A549 (cell line): Measurements from ENCODE around the gene SMAD9. TPM values are rescaled to one million over a fixed set of nuclear protein-coding genes. Genes with fewer than 3 reads are reported as not detected.

Experiments used
- ATAC-seq, 2 experiments: fragments of 200-7000 bp in 1 of 2; fragments of >200 bp in 1 of 2; cut with Nextera tagmentation in 1 of 2; cut with Tn5 transposase in 1 of 2; 3 replicates each; pipeline versions ENCODE4 v1.8.0 to v1.9.1; 2018 to 2020; ENCODE audit warnings: mild to moderate bottlenecking in 1 of 2, moderate library complexity in 1 of 2
- CTCF ChIA-PET: fragments of 300-600 bp; sonication (Branson Sonifier 250); formaldehyde crosslinking; extraction: SDS; loops from one replicate; lab custom pipeline; 2021; ENCODE audit warnings: antibody characterized with exemption, inconsistent platforms; lab: Yijun Ruan, JAX
- POLR2A ChIA-PET: fragments of 350-600 bp; formaldehyde crosslinking; extraction: SDS; loops from one replicate; lab custom pipeline; 2021; ENCODE audit warnings: antibody characterized with exemption, inconsistent platforms; lab: Yijun Ruan, JAX
- DNase-seq, 2 experiments: peaks; one replicate each; pipeline versions ENCODE4 v3.0.0 to v3.0.0-alpha.2; 2011 to 2016; ENCODE audit warnings: low read depth in 1 of 2, low spot score in 1 of 2
- FAIRE-seq: peaks from 2 replicates; lab custom pipeline; 2011; peaks lifted over from hg19 to GRCh38; lab: Jason Lieb, UNC
- H3K27ac ChIP-seq, 2 experiments: fragments of >200 bp; sonication (Bioruptor Twin); formaldehyde crosslinking; 3 replicates each; pipeline ENCODE4 v1.5.1; 2016 to 2017
- H3K4me1 ChIP-seq: fragments of >200 bp; sonication (Bioruptor Twin); formaldehyde crosslinking; 3 replicates; pipeline ENCODE4 v1.6.1; 2016
- H3K4me2 ChIP-seq: fragments of >200 bp; sonication (Bioruptor Twin); formaldehyde crosslinking; 3 replicates; pipeline ENCODE4 v1.6.1; 2016
- H3K4me3 ChIP-seq: fragments of >200 bp; sonication (Bioruptor Twin); formaldehyde crosslinking; 3 replicates; pipeline ENCODE4 v1.5.1; 2016
- H3K9me3 ChIP-seq: fragments of >200 bp; sonication (Bioruptor Twin); formaldehyde crosslinking; 3 replicates; pipeline ENCODE4 v1.6.1; 2016
- CBX2 ChIP-seq: fragments of 200-600 bp; sonication (generic); IDR thresholded peaks from 2 replicates; pipeline ENCODE4 v1.6.1; 2016; ENCODE audit warnings: low read depth, mild to moderate bottlenecking, borderline replicate concordance
- CBX8 ChIP-seq: fragments of 200-600 bp; sonication (generic); IDR thresholded peaks from 2 replicates; pipeline ENCODE4 v1.6.1; 2016
- CEBPB ChIP-seq, 2 experiments: fragments of >200 bp in 1 of 2; sonication (Bioruptor Twin) in 1 of 2; formaldehyde crosslinking in 1 of 2; IDR thresholded peaks; 2 replicates each; pipeline ENCODE4 v1.6.1; 2012 to 2016
- CHD2 ChIP-seq: fragments of 150-350 bp; IDR thresholded peaks from 2 replicates; pipeline ENCODE4 v1.6.1; 2014; ENCODE audit warnings: low read length; ENCODE audit not compliant: partially characterized antibody
- EHF ChIP-seq: fragments of 250-450 bp; sonication (Bioruptor Pico); IDR thresholded peaks from 2 replicates; pipeline ENCODE4 v1.5.0; 2020; ENCODE audit warnings: mild to moderate bottlenecking
- EHMT2 ChIP-seq: fragments of 200-600 bp; sonication (generic); IDR thresholded peaks from 2 replicates; pipeline ENCODE4 v1.6.1; 2016; ENCODE audit warnings: antibody characterized with exemption, low read depth, mild to moderate bottlenecking, moderate library complexity
- GATA3 ChIP-seq: IDR thresholded peaks from 2 replicates; pipeline ENCODE4 v1.6.1; 2012; ENCODE audit warnings: borderline replicate concordance
- HEYL ChIP-seq: fragments of 250-450 bp; sonication (Bioruptor Pico); IDR thresholded peaks from 2 replicates; pipeline ENCODE4 v1.8.0; 2021; ENCODE audit warnings: mild to moderate bottlenecking, moderate library complexity
- HOXB5 ChIP-seq: fragments of 250-450 bp; sonication (Bioruptor Pico); IDR thresholded peaks from 2 replicates; pipeline ENCODE4 v1.5.0; 2020; ENCODE audit warnings: mild to moderate bottlenecking, moderate library complexity
- JUN ChIP-seq, 2 experiments: fragments of >200 bp; sonication (Bioruptor Twin); formaldehyde crosslinking; IDR thresholded peaks; 2 replicates in 1 of 2; 3 replicates in 1 of 2; pipeline ENCODE4 v1.6.1; 2016 to 2017
- JUNB ChIP-seq: fragments of >200 bp; sonication (Bioruptor Twin); formaldehyde crosslinking; IDR thresholded peaks from 2 replicates; pipeline ENCODE4 v1.6.1; 2016
- KDM5A ChIP-seq: fragments of 200-600 bp; sonication (generic); IDR thresholded peaks from 2 replicates; pipeline ENCODE4 v1.6.1; 2016; ENCODE audit warnings: antibody characterized with exemption, mild to moderate bottlenecking
- MYC ChIP-seq: IDR thresholded peaks from 2 replicates; pipeline ENCODE4 v1.6.1; 2012; ENCODE audit warnings: mild to moderate bottlenecking, inconsistent platforms, low read length, improper control_type of control experiment, borderline replicate concordance
- NFE2L2 ChIP-seq: fragments of 150-350 bp; conservative IDR thresholded peaks from 2 replicates; pipeline ENCODE4 v1.6.1; 2014; ENCODE audit warnings: low read length
- NPAS2 ChIP-seq: fragments of 250-450 bp; sonication (Bioruptor Pico); IDR thresholded peaks from 2 replicates; pipeline ENCODE4 v1.8.0; 2022; ENCODE audit warnings: mild to moderate bottlenecking, moderate library complexity, borderline replicate concordance
- PHF8 ChIP-seq: fragments of 200-600 bp; sonication (generic); IDR thresholded peaks from 2 replicates; pipeline ENCODE4 v1.6.1; 2016; ENCODE audit warnings: low read depth, mild to moderate bottlenecking, antibody characterized with exemption, moderate library complexity, borderline replicate concordance
- RAD21 ChIP-seq, 2 experiments: fragments of >200 bp in 1 of 2; sonication (Bioruptor Twin) in 1 of 2; formaldehyde crosslinking in 1 of 2; IDR thresholded peaks in 1 of 2; conservative IDR thresholded peaks in 1 of 2; 2 replicates in 1 of 2; 3 replicates in 1 of 2; pipeline ENCODE4 v1.6.1; 2012 to 2018; ENCODE audit warnings: inconsistent platforms in 1 of 2
- RFX5 ChIP-seq: fragments of 450-650 bp; IDR thresholded peaks from 2 replicates; pipeline ENCODE4 v1.7.1; 2014; ENCODE audit warnings: antibody characterized with exemption, mild to moderate bottlenecking, moderate library complexity
- SREBF2 ChIP-seq: fragments of 450-650 bp; IDR thresholded peaks from 2 replicates; pipeline ENCODE4 v1.6.1; 2014; ENCODE audit warnings: mild to moderate bottlenecking, moderate library complexity
- TFCP2L1 ChIP-seq: fragments of 250-450 bp; sonication (Bioruptor Pico); IDR thresholded peaks from 2 replicates; pipeline ENCODE4 v1.5.0; 2021; ENCODE audit warnings: mild to moderate bottlenecking
- ZC3H11A ChIP-seq: fragments of 450-650 bp; IDR thresholded peaks from 2 replicates; pipeline ENCODE4 v1.6.1; 2014; ENCODE audit warnings: antibody characterized with exemption, mild to moderate bottlenecking
- ZNF302 ChIP-seq: fragments of 250-450 bp; sonication (Bioruptor Pico); IDR thresholded peaks from 2 replicates; pipeline ENCODE4 v1.9.0; 2021; ENCODE audit warnings: inconsistent platforms, mild to moderate bottlenecking, moderate library complexity
- ZSCAN20 ChIP-seq: fragments of 250-450 bp; sonication (Bioruptor Pico); IDR thresholded peaks from 2 replicates; pipeline ENCODE4 v1.8.0; 2022; ENCODE audit warnings: mild to moderate bottlenecking, moderate library complexity
- WGBS: methylation state at CpG from one replicate; pipeline ENCODE4 v1.1.6; 2017; ENCODE audit errors: missing lambda C conversion rate; 5-methylcytosine and 5-hydroxymethylcytosine counted together
- polyA plus RNA-seq, 4 experiments: library from polyadenylated mRNA; depleted of rRNA in 3 of 4; stranded (reverse); fragments of >200 nt; fragmentation: RNase III in 1 of 4; extraction: RNeasy Plus Mini Kit Qiagen cat#74134 plus additional on column Dnase treatment in 1 of 4; gene quantifications; 2 replicates in 3 of 4; 3 replicates in 1 of 4; pipeline ENCODE4 v1.2.3, GENCODE V29; 2011 to 2017
- TF ChIP-seq, protein P1 (sequence below): fragments of 150-350 bp; IDR thresholded peaks from 2 replicates; pipeline ENCODE4 v1.6.1; 2014; ENCODE audit warnings: low read depth, mild to moderate bottlenecking, low read length
- TF ChIP-seq, protein P2 (sequence below): IDR thresholded peaks from 2 replicates; pipeline ENCODE4 v1.6.1; 2012; ENCODE audit warnings: low read depth, borderline replicate concordance
- TF ChIP-seq, protein P3 (sequence below): fragments of >200 bp; sonication (Bioruptor Twin); formaldehyde crosslinking; IDR thresholded peaks from 2 replicates; pipeline ENCODE4 v1.6.1; 2016
- TF ChIP-seq, protein P4 (sequence below): fragments of 450-650 bp; IDR thresholded peaks from 2 replicates; pipeline ENCODE4 v1.6.1; 2014; ENCODE audit warnings: antibody characterized with exemption

Gene SMAD9
- polyA plus RNA-seq, 2 of the 4 experiments (the other 2 are of a cell fraction) = 0.04 to 0.06 TPM

DNA sequence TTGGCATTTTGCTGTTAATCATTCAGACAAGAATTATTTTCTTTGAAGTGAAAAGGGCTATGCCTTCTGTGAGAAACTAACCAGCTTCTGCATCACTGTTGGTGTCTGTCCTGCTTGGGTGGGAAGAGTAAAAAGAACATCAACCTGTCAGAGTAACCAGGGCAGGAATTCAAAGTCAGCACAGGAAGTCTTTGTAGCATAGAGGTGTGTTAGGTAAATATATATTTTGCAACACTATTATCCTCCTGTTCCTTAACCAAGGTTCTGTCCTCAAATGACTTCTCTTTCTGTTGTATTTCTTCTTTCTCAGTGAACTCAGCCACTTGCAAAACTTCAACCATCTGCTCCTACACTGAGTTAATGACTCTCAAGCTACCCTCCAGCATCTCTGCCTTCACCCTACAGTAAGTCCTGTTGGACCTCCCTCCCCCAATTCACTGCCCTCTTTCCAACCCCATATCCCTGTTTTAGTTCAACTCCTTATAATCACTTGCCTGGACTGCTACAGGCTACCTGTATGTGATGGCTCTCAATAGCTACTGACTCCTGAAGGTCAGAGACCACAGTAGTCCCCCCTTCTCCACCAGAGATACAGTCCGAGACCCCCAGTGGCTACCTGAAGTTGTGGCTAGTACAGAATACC lies 49.9 kb downstream of the SMAD9 start:
- no peak for ATAC-seq
- FAIRE-seq = no peak
- CTCF ChIA-PET = interaction anchor here (0.6 to 5.4 kb wide), 2 partner anchors 11 to 21 kb away, joined by 3 to 22 read pairs; no protein-coding TSS in a partner anchor
- DNase-seq = no peak
- Histone ChIP-seq H3K4me3 (no peak overlapping the region), H3K4me1 (no peaks in the 10 kb centered on the region), H3K27ac (no peak overlapping the region), H3K9me3 (no peaks in the 10 kb centered on the region), H3K4me2 (no peak overlapping the region)
- 18% methylated on average over 1 of the region's 1 CpG for WGBS
- TF ChIP-seq TFCP2L1 (CRISPR knock-in tag) = no peak
- no peak for TF ChIP-seq SREBF2
- no peak for TF ChIP-seq CHD2
- no peak for TF ChIP-seq RFX5
- TF ChIP-seq EHMT2 = no peak
- no peak for TF ChIP-seq RAD21 (conservative IDR thresholded peaks at IDR 0.05 in 1 of 2, IDR thresholded peaks at IDR 0.05 in 1 of 2)
- no peak for TF ChIP-seq EHF (CRISPR knock-in tag)
- TF ChIP-seq, protein P1, sequence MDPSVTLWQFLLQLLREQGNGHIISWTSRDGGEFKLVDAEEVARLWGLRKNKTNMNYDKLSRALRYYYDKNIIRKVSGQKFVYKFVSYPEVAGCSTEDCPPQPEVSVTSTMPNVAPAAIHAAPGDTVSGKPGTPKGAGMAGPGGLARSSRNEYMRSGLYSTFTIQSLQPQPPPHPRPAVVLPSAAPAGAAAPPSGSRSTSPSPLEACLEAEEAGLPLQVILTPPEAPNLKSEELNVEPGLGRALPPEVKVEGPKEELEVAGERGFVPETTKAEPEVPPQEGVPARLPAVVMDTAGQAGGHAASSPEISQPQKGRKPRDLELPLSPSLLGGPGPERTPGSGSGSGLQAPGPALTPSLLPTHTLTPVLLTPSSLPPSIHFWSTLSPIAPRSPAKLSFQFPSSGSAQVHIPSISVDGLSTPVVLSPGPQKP = no peak
- no peak for TF ChIP-seq CEBPB (IDR thresholded peaks at IDR 0.05)
- TF ChIP-seq ZSCAN20 (CRISPR knock-in tag) = no peak
- no peak for TF ChIP-seq GATA3
- TF ChIP-seq CBX2 = no peak
- TF ChIP-seq MYC = no peak
- no peak for TF ChIP-seq NPAS2
- no peak for TF ChIP-seq ZC3H11A
- POLR2A ChIA-PET = no interaction called here

DNA sequence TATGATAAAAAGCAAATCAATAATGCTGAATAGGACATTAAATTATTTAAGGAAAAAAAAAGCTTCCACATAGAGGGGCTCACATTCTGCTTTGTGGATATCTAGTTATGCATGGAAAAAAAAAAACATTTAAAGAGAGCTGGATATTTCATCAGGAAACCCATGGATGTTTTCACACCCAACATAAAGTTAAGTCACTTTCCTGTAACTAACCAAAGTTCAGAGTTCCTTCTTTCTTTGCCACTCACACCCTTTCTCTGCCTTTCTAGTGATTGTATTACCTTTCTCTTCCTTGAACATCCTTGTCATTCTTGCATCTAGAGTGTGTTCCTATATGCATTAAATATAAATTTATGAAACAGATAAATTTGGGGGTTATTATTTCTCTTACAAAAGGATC lies 53.8 kb downstream of the SMAD9 start:
- FAIRE-seq = no peak
- Histone ChIP-seq H3K27ac (no peak overlapping the region), H3K4me2 (no peak overlapping the region), H3K4me3 (no peak overlapping the region), H3K4me1 (no peaks in the 10 kb centered on the region), H3K9me3 (no peaks in the 10 kb centered on the region)
- TF ChIP-seq CBX2 (no peak), RAD21 (conservative IDR thresholded peaks at IDR 0.05 in 1 of 2, IDR thresholded peaks at IDR 0.05 in 1 of 2) (no peak), PHF8 (no peak), HOXB5 (CRISPR knock-in tag) (no peak), SREBF2 (no peak), CBX8 (no peak), ZNF302 (no peak), JUN (IDR thresholded peaks at IDR 0.05) (no peak), ZC3H11A (no peak), NFE2L2 (no peak)
- TF ChIP-seq, protein P2, sequence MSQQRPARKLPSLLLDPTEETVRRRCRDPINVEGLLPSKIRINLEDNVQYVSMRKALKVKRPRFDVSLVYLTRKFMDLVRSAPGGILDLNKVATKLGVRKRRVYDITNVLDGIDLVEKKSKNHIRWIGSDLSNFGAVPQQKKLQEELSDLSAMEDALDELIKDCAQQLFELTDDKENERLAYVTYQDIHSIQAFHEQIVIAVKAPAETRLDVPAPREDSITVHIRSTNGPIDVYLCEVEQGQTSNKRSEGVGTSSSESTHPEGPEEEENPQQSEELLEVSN = no peak
- TF ChIP-seq, protein P3, sequence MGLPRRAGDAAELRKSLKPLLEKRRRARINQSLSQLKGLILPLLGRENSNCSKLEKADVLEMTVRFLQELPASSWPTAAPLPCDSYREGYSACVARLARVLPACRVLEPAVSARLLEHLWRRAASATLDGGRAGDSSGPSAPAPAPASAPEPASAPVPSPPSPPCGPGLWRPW = no peak
- CTCF ChIA-PET = interaction anchor here (0.6 to 5.4 kb wide), 2 partner anchors 7 to 470 kb away, joined by 3 to 22 read pairs; no protein-coding TSS in a partner anchor
- DNase-seq = no peak
- no peak for ATAC-seq
- POLR2A ChIA-PET = no interaction called here

DNA sequence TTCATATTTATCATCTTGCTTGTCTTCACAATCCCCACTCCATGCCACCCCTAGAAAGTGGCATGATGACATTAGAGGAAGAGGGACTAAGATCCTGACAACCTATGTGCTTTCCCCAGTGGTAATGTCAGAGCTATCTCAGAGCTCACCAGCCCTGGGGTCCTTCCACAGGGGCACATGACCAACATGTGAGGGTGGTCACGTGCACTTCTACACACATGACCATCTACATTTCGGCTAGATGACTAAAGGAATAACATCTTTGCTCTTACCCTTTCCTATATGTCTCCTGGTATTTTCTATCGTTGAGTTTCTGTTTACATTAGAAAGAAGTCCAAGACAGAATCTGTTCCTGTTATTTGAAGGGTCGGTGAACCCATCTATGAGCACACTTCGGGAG lies 54.8 kb downstream of the SMAD9 start:
- H3K4me1 ChIP-seq = no peaks in the 10 kb centered on the region
- no peak for FAIRE-seq
- TF ChIP-seq KDM5A (no peak), HEYL (CRISPR knock-in tag) (no peak), EHMT2 (no peak), JUNB (no peak), SREBF2 (no peak)
- TF ChIP-seq, protein P4, sequence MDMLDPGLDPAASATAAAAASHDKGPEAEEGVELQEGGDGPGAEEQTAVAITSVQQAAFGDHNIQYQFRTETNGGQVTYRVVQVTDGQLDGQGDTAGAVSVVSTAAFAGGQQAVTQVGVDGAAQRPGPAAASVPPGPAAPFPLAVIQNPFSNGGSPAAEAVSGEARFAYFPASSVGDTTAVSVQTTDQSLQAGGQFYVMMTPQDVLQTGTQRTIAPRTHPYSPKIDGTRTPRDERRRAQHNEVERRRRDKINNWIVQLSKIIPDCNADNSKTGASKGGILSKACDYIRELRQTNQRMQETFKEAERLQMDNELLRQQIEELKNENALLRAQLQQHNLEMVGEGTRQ = peak; percentile 64
- TF ChIP-seq, all 56 proteins: peak for 1
- no peaks in the 10 kb centered on the region for H3K9me3 ChIP-seq
- H3K4me2 ChIP-seq = no peak overlapping the region
- ChIA-PET POLR2A (no interaction called here), CTCF (no interaction called here)
- no peak for DNase-seq
- H3K4me3 ChIP-seq = no peak overlapping the region
- no peak for ATAC-seq
- WGBS = 27% methylated on average over 5 of the region's 5 CpGs
- no peak overlapping the region for H3K27ac ChIP-seq
